Testis (tissue), 3 donors: ENCODE measurements around the gene ESPNL. TPM values are rescaled to one million over a fixed set of nuclear protein-coding genes. Genes with fewer than 3 reads are reported as not detected.

Experiments used
- DNase-seq: peaks from one replicate; pipeline ENCODE4 v3.0.0-alpha.2; 2019
- H3K27ac ChIP-seq, 2 donors: fragments of 200-600 bp; sonication (generic); one replicate each; pipeline ENCODE4 v1.5.1; 2019
- H3K27me3 ChIP-seq: fragments of 200-600 bp; sonication (generic); one replicate; pipeline ENCODE4 v1.5.1; 2019
- H3K36me3 ChIP-seq: fragments of 200-600 bp; sonication (generic); one replicate; pipeline ENCODE4 v1.5.1; 2017; ENCODE audit warnings: low read depth; ENCODE audit errors: missing control alignments
- H3K4me1 ChIP-seq: fragments of 200-600 bp; sonication (generic); one replicate; pipeline ENCODE4 v1.5.1; 2019
- H3K4me3 ChIP-seq, 2 donors: fragments of 200-600 bp; sonication (generic); one replicate each; pipeline ENCODE4 v1.5.1; 2017 to 2019
- H3K9me3 ChIP-seq: fragments of 200-600 bp; sonication (generic); one replicate; pipeline ENCODE4 v1.5.1; 2017
- CTCF ChIP-seq, 3 experiments: fragments of 450-650 bp in 2 of 3; fragments of 200-600 bp in 1 of 3; sonication (generic) in 1 of 3; IDR thresholded peaks; one replicate each; pipeline ENCODE4 v1.5.1; 2016 to 2019; ENCODE audit warnings: antibody characterized with exemption in 3 of 3, mild to moderate bottlenecking in 2 of 3, moderate library complexity in 1 of 3
- POLR2A ChIP-seq: fragments of 450-650 bp; IDR thresholded peaks from one replicate; pipeline ENCODE4 v1.6.1; 2017; ENCODE audit warnings: antibody characterized with exemption, mild to moderate bottlenecking, moderate library complexity
- WGBS, 2 donors: methylation state at CpG; one replicate each; pipeline ENCODE4 v1.1.5; 2018; 5-methylcytosine and 5-hydroxymethylcytosine counted together
- intact Hi-C: fragments of 100-400 bp; cut with DNase I; formaldehyde crosslinking; loops from one replicate; pipeline ENCODE4 v1.15.1; 2023; ENCODE audit warnings: low total_unique reads
- polyA plus RNA-seq: library from polyadenylated mRNA; stranded (reverse); fragments of 350-450 nt; fragmentation: Illumina TruSeq; extraction: RNeasy Lipid Tissue Mini Kit (QIAGEN cat#74804); gene quantifications from one replicate; pipeline ENCODE4 v1.2.3, GENCODE V29; 2014; ENCODE audit warnings: low read depth, low replicate concordance; ENCODE audit not compliant: insufficient read depth
- total RNA-seq, 2 donors: library from RNA; depleted of rRNA; stranded (reverse); fragments of >200 nt; gene quantifications; one replicate each; pipeline ENCODE4 v1.2.3, GENCODE V29; 2016

The ESPNL gene
- total and polyA plus RNA-seq, 3 donors from 2014 or later: 2.1 to 7.5 (median 2.8) TPM

DNA sequence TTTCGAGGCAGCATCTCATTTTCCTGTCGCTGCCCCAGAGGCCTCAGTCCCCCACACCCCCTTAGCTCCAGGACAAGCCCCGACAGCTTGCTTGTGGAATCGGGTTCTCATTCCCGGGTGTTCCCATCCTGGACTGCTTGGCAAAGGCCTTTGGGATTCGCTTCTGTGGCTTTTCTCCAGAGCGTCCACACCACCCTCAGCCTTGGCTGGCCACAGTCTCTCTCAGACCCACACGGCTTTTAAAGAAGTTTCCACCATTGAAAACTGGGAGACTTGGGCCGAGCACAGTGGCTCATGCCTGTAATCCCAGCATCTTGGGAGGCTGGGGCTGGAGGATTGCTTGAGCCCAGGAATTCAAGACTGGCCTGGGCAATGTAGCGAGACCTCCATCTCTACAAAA lies 2.7 kb downstream of the ESPNL start:
- Histone ChIP-seq H3K36me3 (no peaks in the 10 kb centered on the region), H3K4me1 (no peaks in the 10 kb centered on the region), H3K27ac (no peak overlapping the region), H3K9me3 (no peaks in the 10 kb centered on the region), H3K27me3 (no peaks in the 10 kb centered on the region), H3K4me3 (no peak overlapping the region)
- intact Hi-C loops: no loop called here
- WGBS, 2 donors: 67 to 91% methylated on average over 10 of the region's 10 CpGs
- no peak for DNase-seq
- no peak for TF ChIP-seq POLR2A
- no peak for TF ChIP-seq CTCF (IDR thresholded peaks at IDR 0.05)

- WGBS, 2 donors: 94 to 98% methylated on average over 8 to 18 of the region's 18 CpGs
- H3K4me3 ChIP-seq: no peak overlapping the region
- intact Hi-C loops: no loop called here
- no peaks in the 10 kb centered on the region for H3K9me3 ChIP-seq
- H3K27ac ChIP-seq: no peak overlapping the region
- no peaks in the 10 kb centered on the region for H3K27me3 ChIP-seq
- no peaks in the 10 kb centered on the region for H3K36me3 ChIP-seq
- TF ChIP-seq CTCF (IDR thresholded peaks at IDR 0.05): no peak
- no peak for TF ChIP-seq POLR2A
- no peak for DNase-seq
- no peaks in the 10 kb centered on the region for H3K4me1 ChIP-seq
These were observed 3.5 kb downstream of the ESPNL start for GRCh38 chr2:238103465-238104225.

- TF ChIP-seq POLR2A (no peak), CTCF (IDR thresholded peaks at IDR 0.05) (no peak)
- intact Hi-C loops: no loop called here
- H3K27ac ChIP-seq: no peak overlapping the region
- H3K4me3 ChIP-seq: no peak overlapping the region
- no peaks in the 10 kb centered on the region for H3K4me1 ChIP-seq
- no peaks in the 10 kb centered on the region for H3K36me3 ChIP-seq
- WGBS, 2 donors: 93 to 95% methylated on average over 3 to 14 of the region's 14 CpGs
- H3K9me3 ChIP-seq: no peaks in the 10 kb centered on the region
- no peaks in the 10 kb centered on the region for H3K27me3 ChIP-seq
- DNase-seq: no peak
These were observed 4.1 kb downstream of the ESPNL start for GRCh38 chr2:238104226-238104690.

GRCh38 chr2:238104691-238105371 lies 4.7 kb downstream of the ESPNL start:
- Histone ChIP-seq H3K4me1 (no peaks in the 10 kb centered on the region), H3K36me3 (no peaks in the 10 kb centered on the region), H3K4me3 (no peak overlapping the region), H3K27me3 (no peaks in the 10 kb centered on the region), H3K27ac (no peak overlapping the region), H3K9me3 (no peaks in the 10 kb centered on the region)
- 94 to 95% methylated on average over 19 to 21 of the region's 21 CpGs for WGBS, 2 donors
- TF ChIP-seq POLR2A (no peak), CTCF (IDR thresholded peaks at IDR 0.05) (no peak)
- no peak for DNase-seq
- intact Hi-C loops: no loop called here
